ENCODE measurements around the gene ATP11A. TPM values are rescaled to one million over a fixed set of nuclear protein-coding genes. Genes with fewer than 3 reads are reported as not detected.

ATP11A gene
- total RNA-seq, 1 donor from 2014 or later = 23.7 TPM

GRCh38 chr13:112889351-112890290 is 199.8 kb downstream of the ATP11A start:
- no peak for DNase-seq (ENCODE audit: low read depth, low spot score)

GRCh38 chr13:112890316-112891145 is 200.7 kb downstream of the ATP11A start:
- no peak for DNase-seq (ENCODE audit: low read depth, low spot score)

- DNase-seq (ENCODE audit: low read depth, low spot score) = no peak
Observed at GRCh38 chr13:112891477-112892401, 201.9 kb downstream of the ATP11A start.

GRCh38 chr13:112892426-112893206 is 202.8 kb downstream of the ATP11A start:
- no peak for DNase-seq (ENCODE audit: low read depth, low spot score)

- no peak for DNase-seq (ENCODE audit: low read depth, low spot score)
Observed at GRCh38 chr13:112893207-112893569, 203.3 kb downstream of the ATP11A start.

- DNase-seq (ENCODE audit: low read depth, low spot score) = no peak
Observed at GRCh38 chr13:112893570-112894422, 204.0 kb downstream of the ATP11A start.

GRCh38 chr13:112894423-112894672 is 204.5 kb downstream of the ATP11A start:
- DNase-seq (ENCODE audit: low read depth, low spot score) = no peak

- no peak for DNase-seq (ENCODE audit: low read depth, low spot score)
Observed at GRCh38 chr13:112894673-112895481, 205.0 kb downstream of the ATP11A start.

GRCh38 chr13:112895521-112896465 is 206.0 kb downstream of the ATP11A start:
- no peak for DNase-seq (ENCODE audit: low read depth, low spot score)

- DNase-seq (ENCODE audit: low read depth, low spot score) = no peak
Observed at GRCh38 chr13:112896736-112897602, 207.1 kb downstream of the ATP11A start.

- DNase-seq (ENCODE audit: low read depth, low spot score) = no peak
Observed at GRCh38 chr13:112897603-112897955, 207.7 kb downstream of the ATP11A start.

GRCh38 chr13:112897956-112898620 is 208.2 kb downstream of the ATP11A start:
- DNase-seq (ENCODE audit: low read depth, low spot score) = no peak

GRCh38 chr13:112898621-112899280 is 208.9 kb downstream of the ATP11A start:
- DNase-seq (ENCODE audit: low read depth, low spot score) = no peak

GRCh38 chr13:112899281-112900225 is 209.7 kb downstream of the ATP11A start:
- DNase-seq (ENCODE audit: low read depth, low spot score) = no peak

GRCh38 chr13:112900226-112900600 is 210.4 kb downstream of the ATP11A start:
- DNase-seq (ENCODE audit: low read depth, low spot score) = no peak

Data from pulmonary artery endothelial cell (primary cell).